Stimulated activated CD8-positive, alpha-beta memory T cell treated with anti-CD3 and anti-CD28 coated beads, Interleukin-4, amount 100 ng/mL, for 48 hours (primary cell): ENCODE results near the gene KDM4C.
"Not testable (repeated sequence)": the region's sequence is repeated elsewhere in the genome, so short reads cannot be mapped to it uniquely, and the experiment has no call there.

Experiments used
- DNase-seq: peaks from one replicate; pipeline ENCODE4 v3.0.0-alpha.2; 2020

KDM4C gene

GRCh38 chr9:6764523-6764922 lies 6.8 kb downstream of the KDM4C start:
- no peak for DNase-seq

- DNase-seq = no peak
These were observed 7.2 kb downstream of the KDM4C start for GRCh38 chr9:6764950-6765349.

DNA sequence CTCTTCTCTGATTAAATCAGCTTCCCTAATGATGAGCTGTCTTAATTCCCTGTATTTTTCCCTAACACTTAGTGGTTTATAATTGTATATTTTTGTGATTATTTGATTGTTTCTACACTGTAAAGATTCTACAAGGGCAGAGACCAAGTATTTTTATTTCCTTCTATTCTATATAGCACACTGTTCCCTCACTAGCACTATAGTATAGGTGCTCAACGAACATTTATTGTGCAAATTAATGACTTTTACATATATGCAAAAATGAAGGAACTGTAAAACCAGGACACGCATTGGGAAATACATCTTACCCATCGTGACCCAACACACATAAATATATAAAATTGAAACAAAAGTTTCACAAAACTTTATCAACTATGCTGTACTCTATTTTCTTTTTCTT lies 7.6 kb downstream of the KDM4C start:
- DNase-seq = no peak

- no peak for DNase-seq
These were observed 8.8 kb downstream of the KDM4C start for GRCh38 chr9:6766606-6767005.

GRCh38 chr9:6768587-6768986 lies 10.8 kb downstream of the KDM4C start:
- DNase-seq = not testable (repeated sequence)

GRCh38 chr9:6771722-6772121 lies 13.9 kb downstream of the KDM4C start:
- no peak for DNase-seq

DNA sequence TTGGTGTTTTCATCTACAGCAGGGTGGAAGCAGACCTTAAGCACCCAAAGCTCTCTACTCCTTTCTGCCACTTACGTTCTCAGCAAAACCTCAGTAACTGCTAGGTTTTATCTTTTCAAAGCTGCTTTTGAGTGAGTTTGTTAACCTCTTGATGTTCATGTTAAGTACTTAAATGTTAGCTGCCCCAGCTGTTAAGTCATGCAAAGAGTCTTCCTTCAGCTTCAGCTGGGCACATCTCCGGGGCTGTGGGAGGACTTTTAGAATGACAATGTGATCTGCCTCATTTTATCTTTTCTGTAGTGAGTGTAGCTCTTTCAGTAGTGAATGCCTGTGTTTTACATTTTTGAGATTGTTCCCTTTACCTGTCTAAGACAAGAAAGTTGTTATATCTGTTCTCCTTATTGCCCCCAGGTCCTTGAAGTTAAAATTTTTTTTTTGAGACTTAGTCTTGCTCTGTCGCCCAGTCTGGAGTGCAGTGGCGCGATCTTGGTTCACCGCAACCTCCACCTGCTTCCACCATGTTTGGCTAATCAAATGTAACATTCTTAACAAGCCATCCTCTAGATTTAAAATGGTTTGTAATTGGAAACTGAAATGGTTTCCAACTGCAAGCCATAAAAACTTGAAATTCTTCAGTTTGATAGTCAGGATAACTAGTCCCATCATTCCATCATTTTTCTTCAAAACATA lies 19.6 kb downstream of the KDM4C start:
- no peak for DNase-seq

GRCh38 chr9:6779417-6780241 lies 21.9 kb downstream of the KDM4C start:
- DNase-seq = no peak

- DNase-seq = no peak
These were observed 22.9 kb downstream of the KDM4C start for GRCh38 chr9:6780690-6781089.

DNA sequence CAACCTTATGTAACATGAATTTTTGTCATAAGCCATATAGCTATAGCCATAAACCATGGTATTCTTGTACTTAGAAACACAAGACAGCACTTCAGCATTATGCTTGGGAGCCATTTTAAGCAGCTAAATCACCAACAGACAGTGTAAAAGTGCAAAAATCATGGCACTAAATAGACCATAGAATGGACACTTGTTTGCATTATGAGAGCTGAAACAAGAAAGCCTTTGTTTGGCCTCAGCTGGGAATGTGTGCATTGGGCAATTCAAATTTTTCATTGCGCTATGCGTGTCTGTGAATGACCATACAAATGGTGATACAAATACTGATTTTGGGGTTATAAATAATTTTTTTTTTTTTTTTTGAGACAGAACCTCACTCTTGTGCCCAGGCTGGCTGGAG lies 23.7 kb downstream of the KDM4C start:
- no peak for DNase-seq

DNA sequence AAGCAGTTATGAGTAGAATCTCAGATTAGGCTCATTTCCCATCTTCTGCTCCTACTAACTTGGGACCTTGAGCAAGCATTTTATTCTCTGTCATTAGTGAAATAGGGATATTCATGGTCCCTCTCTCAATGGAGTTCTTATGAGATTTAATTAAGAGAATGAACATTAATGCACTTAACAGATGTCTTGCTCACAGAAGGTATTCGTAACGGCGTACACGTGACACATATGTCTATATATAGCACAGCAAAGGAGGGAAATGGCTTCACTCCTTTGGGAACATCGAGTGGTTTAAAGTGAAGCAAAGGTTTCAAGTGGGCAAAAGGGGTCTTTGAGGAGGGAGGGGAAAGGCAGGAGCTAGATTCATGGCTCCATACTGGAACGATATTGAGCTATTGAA lies 24.6 kb downstream of the KDM4C start:
- no peak for DNase-seq

GRCh38 chr9:6782981-6783380 lies 25.2 kb downstream of the KDM4C start:
- no peak for DNase-seq

DNA sequence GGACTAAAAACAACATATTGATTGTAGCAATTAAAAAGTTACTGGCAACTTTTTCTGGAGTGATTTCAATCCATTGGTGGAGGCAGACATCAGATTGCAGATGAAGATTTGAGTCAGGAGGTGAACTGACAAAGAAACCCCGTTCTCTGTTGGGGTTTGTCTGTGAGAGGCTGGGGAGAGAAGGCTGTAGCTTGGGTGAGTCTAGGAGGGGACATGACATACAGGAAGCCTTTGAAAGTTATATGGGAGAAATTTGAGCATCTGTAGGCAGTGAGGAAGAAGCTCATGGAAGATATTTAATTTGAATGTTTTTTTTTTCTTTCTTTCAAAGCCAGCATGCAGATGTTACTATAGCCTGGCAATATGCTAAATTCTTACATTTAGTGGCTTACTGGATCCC lies 26.0 kb downstream of the KDM4C start:
- DNase-seq = no peak

- no peak for DNase-seq
These were observed 27.9 kb downstream of the KDM4C start for GRCh38 chr9:6785682-6786081.

DNA sequence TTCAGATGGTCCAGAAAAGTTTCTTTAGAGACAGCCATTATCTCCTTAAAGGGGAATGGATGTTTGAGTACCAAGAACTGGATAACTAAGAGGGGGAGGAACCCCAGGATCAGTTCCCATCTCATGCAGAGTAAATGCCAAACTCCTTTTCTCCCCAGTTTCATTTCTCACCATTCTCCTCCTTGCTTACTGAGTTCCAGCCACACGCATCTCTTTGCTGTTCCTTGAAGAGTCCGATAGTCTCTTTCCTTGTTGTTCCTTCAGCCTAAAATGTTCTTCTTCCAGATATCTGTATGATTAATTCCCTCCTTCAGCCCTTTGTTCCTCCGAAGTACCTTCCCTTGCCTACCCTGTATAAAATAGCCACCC lies 30.0 kb downstream of the KDM4C start:
- no peak for DNase-seq

- DNase-seq = no peak
These were observed 30.6 kb downstream of the KDM4C start for GRCh38 chr9:6788162-6789016.

- not testable (repeated sequence) for DNase-seq
These were observed 31.2 kb downstream of the KDM4C start for GRCh38 chr9:6789017-6789338.

DNA sequence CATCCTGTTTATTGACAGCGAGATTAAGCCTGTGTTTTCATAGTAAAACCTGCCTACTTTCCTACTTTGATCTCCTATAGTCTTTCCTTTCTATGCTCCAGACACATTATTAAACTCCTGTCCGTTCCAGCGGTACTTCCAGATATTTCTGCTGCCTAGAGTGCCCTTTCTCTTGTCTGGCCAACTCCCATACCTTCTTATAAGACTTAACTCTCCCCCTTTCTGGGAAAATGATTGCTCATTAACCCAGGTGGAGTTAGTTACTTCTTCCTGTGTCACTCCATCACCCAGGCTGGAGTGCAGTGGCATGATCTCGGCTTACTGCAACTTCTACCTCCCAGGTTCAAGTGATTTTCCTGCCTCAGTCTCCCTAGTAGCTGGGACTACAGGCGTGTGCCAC lies 33.1 kb downstream of the KDM4C start:
- DNase-seq = no peak

GRCh38 chr9:6793203-6793602 lies 35.4 kb downstream of the KDM4C start:
- DNase-seq = no peak

DNA sequence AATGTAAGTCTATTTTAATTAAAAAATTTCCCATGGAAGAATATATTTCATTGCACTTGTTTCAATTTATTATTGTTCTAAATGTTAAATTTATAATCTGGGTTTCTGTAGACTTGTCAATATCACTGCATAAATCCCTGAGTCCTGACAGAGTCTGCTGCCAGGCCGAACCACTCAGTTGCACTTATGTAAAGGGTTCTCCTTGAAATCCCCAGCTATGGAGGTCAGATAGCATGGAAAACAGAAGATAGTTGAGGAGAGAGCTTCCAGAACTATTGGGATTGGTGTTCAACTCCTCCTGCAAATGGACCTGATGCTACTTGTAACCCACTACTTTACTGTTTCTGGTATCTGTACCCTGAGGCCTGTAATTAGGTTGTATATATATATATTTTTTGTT lies 37.2 kb downstream of the KDM4C start:
- DNase-seq = no peak

GRCh38 chr9:6802926-6803325 lies 45.2 kb downstream of the KDM4C start:
- no peak for DNase-seq

DNA sequence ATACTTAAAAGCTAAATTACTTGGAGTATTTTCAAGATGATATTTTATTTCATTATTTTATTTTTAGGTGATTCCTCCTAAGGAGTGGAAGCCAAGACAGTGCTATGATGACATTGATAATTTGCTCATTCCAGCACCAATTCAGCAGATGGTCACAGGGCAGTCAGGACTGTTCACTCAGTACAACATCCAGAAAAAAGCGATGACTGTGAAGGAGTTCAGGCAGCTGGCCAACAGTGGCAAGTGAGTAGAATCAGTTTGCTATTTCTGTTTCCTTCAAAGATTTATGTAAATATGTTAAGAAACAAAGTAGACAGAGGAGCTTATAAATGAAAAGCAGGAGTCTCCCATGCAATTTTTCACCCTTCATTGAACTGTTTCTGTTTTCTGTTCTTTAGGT lies 47.8 kb downstream of the KDM4C start:
- no peak for DNase-seq

DNA sequence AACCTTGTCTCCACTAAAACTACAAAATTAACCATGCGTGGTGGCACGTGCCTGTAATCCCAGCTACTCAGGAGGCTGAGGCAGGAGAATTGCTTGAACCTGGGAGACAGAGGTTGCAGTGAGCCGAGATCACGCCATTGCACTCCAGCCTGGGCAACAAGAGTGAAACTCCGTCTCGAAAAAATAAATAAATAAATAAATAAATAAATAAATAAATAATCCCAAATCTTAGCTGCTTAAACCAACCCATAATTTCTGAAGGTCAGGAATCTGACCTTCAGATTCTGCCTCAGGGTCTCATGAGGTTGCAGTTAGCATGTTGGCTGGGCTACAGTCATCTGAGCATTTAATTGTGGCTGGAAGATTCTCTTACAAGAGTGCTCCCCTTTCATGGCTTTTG lies 48.5 kb downstream of the KDM4C start:
- not testable (repeated sequence) for DNase-seq

GRCh38 chr9:6807669-6808068 lies 49.9 kb downstream of the KDM4C start:
- not testable (repeated sequence) for DNase-seq
